Measurements from ENCODE around the gene SUGCT. TPM values are rescaled to one million over a fixed set of nuclear protein-coding genes. Genes with fewer than 3 reads are reported as not detected.
"Not testable (repeated sequence)": the region's sequence is repeated elsewhere in the genome, so short reads cannot be mapped to it uniquely, and the experiment has no call there.

The SUGCT gene
- total RNA-seq, 1 donor from 2014 or later = 1.0 TPM

DNA sequence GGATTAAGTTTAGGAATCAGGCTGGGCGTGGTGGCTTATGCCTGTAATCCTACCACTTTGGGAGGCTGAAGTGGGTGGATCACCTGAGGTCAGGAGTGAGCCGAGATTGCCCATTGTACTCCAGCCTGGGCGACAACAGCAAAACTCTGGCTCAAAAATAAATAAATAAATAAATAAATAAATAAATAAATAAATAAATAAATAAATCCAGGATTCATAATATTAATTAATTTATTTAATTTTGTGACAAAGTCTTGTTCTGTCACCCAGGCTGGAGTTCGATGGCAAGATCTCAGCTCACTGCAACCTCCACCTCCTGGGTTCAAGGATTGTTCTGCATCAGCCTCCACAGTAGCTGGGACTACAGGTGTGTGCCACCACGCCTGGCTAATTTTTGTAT is 4.2 kb downstream of the SUGCT start:
- no peak for DNase-seq (ENCODE audit: low read depth in 2 of 2)

DNA sequence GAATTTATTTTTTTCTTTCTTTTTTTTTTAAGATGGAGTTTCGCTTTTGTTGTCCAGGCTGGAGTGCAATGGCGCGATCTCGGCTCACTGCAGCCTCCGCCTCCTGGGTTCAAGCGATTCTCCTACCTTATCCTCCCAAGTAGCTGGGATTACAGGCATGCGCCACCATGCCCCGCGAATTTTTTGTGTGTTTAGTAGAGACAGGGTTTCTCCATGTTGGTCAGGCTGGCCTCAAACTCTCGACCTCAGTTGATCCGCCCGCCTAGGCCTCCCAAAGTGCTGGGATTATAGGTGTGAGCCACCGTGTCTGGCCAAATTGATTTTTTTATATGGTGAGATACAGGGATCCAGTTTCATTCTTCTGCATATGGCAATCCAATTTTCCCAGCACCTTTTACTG is 5.1 kb downstream of the SUGCT start:
- not testable (repeated sequence) for DNase-seq (ENCODE audit: low read depth in 2 of 2)

DNA sequence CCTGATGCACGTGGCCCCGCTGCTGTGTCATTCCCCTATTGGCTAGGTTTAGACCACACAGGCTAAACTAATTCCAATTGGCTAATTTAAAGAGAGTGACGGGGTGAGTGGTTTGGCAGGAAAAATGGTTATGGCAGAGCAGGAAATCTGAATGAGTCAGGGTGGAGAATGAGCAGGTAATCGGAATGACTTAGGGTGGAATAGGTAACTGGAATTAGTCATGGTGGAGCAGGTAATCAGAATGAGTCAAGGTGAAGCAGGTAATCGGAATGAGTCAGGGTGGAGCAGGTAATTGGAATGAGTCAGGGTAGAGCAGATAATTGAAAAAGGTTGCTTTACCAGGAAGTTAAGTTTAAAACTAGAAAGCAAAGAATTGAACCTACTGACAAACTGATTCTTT is 7.1 kb downstream of the SUGCT start:
- not testable (repeated sequence) for DNase-seq (ENCODE audit: low read depth in 2 of 2)

DNA sequence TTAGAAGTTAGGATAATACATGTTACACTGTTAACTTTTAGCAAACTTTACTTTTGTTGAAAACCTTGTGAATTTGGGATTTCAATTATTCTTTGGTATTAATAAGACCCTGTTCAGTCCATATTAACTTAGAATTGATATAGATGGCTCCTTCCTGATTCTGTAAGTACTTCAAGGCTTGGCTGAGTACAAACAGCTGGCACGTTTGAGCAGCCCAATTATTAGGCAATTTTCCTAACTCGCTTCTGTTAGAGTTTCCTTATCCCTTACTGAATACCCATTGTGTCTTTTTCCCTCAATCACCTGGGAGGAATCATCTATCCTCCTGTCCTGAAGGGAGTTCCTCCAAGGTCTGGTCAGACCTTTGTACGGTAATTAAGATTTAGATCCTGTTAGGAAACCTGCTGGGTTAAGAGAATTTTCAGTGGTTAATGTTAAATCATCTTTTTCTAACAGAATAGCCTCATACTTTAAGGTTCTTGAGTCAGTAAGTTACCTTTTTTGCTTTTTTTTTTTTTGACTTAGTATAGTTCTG is 10.9 kb downstream of the SUGCT start:
- DNase-seq (ENCODE audit: low read depth in 2 of 2) = not testable (repeated sequence)

DNA sequence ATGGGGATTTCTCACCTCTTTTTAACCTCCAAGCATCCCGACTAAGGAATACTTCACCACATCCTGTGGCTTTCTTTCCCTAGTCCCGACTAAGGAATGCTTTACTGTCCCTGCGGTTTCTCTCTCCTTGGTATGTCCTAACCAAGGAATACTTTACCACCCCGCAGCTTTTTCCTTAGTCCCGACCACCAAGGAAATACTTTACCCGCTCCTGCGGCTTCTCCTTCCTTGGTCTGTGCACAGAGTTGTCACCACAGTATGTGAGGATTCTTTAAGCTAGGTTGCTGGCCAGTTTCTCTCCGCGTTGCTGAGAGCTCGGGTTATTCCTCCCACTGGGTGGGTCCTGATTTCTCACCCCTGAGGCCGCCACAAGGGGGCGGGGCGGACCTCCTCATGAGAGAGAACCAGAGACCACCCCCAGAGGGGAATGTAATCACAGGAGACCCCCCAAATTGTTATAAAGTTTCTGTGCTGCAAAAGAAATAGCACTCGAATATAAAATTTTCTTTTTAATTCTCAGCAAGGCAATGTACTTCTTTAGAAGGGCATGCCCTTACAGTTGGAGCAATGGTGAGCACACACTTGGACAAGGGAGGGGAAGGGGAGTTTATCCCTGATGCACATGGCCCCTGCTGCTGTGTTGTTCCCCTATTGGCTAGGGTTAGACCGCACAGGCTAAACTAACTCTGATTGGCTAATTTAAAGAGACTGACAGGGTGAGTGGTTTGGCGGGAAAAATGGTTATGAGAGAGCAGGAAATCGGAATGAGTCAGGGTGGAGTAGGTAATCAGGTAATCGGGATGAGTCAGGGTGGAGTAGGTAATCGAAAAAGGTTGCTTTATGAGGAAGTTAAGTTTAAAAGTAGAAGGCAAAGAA is 12.8 kb downstream of the SUGCT start:
- no peak for DNase-seq (ENCODE audit: low read depth in 2 of 2)

DNA sequence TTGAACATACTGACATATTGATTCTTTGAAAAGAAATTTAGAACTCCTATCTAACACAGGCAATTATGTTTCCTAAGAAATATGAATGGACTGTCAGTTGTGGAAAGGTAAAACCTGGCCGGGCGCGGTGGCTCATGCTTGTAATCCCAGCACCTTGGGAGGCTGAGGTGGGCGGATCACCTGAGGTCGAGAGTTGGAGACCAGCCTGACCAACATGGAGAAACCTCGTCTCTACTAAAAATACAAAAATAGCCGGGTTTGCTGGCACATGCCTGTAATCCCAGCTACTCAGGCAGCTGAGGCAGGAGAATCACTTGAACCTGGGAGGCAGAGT is 13.4 kb downstream of the SUGCT start:
- DNase-seq (ENCODE audit: low read depth in 2 of 2) = not testable (repeated sequence)

DNA sequence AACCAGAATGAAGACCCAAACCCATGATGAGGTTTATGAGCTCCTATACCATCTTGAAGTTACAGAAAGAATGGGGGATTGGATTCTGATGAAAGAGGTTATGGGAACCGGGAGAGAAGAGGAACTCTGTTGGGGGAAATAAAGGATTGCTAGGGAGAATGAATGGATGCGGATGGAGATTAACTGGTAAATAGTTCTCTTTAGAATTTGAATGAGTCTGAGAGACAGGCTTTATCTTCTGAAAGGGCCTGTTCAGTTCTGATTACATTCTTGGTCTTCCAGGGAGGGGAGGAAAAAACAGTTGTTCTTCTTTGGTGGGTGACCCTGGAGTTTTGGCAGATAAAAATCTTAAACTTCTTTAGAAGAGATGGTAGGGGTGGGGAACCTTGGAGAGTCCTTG is 13.9 kb downstream of the SUGCT start:
- no peak for DNase-seq (ENCODE audit: low read depth in 2 of 2)

DNA sequence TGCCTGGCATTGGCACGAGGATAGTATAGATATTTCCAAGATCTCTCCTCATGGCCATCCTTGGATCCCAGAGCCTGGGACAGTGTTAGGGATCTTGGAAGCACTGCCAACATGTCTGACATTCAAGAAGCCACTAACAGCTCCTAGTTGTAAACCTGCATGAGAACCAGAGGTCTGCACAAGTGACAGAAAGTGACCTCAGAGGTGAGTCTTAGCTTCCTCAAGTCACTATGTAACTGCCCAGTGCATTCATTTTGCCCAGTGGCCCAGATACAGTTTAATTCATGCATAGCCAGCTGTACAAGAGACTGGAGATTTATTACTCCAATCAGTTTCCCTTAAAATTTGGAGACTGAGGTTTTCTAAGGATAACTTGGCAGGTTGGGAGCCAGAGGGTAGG is 16.7 kb downstream of the SUGCT start:
- no peak for DNase-seq (ENCODE audit: low read depth in 2 of 2)

DNA sequence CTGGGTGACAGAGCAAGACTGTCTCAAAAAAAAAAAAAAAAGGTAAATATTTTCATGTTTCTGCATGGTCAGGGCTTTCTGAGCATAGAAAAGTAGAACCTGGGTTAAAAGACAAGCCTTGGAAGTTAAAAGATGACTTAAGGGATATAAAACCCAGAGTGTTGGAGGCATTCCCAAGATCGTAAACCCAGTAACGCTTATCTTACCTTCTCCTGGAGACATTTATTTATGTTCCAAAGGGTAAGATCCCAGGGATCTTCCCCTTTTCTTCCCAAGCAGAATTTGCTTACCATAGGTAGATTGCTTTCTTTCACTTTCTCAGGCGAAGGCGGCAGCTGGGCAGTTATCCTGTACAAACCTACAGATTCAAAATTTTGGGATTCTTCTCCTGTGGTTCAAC is 22.2 kb downstream of the SUGCT start:
- no peak for DNase-seq (ENCODE audit: low read depth in 2 of 2)

DNA sequence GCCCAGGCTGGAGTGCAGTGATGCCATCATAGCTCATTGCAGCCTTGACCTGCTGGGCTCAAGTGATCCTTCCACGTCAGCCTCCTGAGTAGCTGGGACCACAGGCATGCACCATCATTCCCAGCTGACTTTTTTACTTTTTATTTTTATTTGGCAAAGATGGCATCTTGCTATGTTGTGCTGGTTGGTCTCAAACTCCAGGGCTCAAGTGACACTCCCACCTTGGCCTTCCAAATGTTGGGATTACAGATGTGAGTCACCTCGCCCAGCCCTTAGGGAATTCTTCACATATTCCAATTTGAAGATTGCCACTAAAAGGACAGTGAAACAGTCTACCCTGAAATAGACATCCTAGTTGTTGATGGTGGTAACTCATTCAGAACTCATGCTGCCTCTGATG is 27.7 kb downstream of the SUGCT start:
- no peak for DNase-seq (ENCODE audit: low read depth in 2 of 2)

DNA sequence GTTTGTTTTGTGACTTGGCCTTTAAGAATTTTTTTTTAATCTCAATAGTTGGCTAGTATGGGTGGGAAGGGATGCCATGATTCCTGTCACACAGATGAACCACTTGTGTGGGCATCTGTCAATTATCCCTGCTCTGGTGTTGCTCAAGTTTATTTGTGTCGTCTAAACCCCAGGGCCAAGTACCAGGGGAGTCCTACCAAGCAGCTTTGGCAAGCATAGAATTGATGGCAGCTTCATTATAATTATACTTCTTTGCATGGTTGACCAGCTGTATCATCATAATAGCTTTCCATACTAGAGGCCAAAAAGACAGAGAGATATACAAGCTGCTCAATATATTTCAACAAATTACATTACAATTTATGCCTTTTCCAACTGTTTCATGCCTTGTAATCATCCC is 30.4 kb downstream of the SUGCT start:
- no peak for DNase-seq (ENCODE audit: low read depth in 2 of 2)

DNA sequence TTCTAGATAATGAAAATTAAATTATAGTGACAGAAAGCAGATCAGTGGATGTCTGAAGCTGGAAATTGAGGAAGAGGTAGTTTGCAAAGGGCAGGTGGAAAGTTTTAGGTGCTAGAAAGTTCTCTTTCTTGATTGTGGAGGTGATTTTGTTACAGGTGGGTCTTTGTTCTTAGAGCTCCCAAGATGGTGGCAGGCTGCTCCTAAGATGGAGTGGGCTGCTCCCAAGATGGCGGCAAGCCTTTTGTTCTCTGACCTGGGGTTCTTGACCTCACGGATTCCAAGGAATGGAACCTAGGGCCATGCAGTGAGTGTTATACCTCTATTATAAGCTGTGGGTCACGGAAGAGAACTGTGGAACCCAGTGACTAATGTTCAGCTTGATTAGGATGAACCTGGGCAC is 32.5 kb downstream of the SUGCT start:
- no peak for DNase-seq (ENCODE audit: low read depth in 2 of 2)

DNA sequence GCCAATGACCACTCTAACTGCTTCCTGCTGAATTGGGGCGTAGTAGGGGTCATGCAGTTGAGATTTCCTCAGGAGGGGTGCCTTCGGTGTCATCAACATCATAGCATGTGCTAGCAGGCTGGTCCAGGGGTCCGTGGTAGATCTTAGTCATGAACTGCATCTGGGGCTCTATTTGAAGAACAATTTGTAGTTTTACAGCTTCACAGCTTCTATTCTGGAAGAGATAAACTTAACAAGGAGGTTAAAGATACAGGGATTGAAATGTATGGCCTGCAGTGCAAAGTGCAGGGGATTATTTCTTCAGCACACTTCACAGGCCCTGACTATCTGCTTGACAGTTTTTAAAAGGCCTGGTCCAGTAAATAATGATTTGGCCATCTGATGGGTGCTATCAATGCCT is 33.5 kb downstream of the SUGCT start:
- DNase-seq (ENCODE audit: low read depth in 2 of 2) = not testable (repeated sequence)

DNA sequence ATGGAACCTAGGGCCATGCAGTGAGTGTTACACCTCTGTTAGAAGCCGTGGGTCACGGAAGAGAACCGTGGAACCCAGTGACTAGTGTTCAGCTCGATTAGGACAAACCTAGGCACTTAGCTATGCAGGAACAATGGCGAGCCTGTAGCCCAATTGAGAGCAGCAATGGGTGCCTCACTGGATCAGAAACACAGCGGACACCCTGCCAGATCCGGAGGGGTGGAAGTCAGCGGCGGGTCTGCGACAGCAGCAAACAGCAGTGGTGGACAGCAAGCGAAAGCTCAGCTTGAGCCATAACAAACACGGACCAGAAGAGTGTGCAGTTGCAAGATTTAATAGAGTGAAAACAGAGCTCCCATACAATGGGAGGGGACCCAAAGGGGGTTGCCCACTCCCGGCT is 38.3 kb downstream of the SUGCT start:
- DNase-seq (ENCODE audit: low read depth in 2 of 2) = not testable (repeated sequence)

DNA sequence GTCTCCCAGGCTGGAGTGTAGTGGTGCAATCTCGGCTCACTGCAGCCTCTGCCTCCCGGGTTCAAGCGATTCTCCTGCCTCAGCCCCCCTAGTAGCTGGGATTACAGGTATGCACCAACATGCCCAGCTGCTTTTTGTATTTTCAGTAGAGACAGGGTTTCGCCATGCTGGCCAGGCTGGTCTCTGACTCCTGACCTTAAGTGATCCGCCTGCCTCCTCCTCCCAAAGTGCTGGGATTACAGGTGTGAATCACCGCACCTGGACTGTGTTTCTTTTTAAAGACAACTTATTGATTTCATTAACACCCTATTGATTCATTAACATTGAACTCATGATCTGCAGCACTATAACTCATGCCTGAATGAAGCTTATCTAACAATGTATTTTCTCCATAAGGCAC is 40.5 kb downstream of the SUGCT start:
- not testable (repeated sequence) for DNase-seq (ENCODE audit: low read depth in 2 of 2)

DNA sequence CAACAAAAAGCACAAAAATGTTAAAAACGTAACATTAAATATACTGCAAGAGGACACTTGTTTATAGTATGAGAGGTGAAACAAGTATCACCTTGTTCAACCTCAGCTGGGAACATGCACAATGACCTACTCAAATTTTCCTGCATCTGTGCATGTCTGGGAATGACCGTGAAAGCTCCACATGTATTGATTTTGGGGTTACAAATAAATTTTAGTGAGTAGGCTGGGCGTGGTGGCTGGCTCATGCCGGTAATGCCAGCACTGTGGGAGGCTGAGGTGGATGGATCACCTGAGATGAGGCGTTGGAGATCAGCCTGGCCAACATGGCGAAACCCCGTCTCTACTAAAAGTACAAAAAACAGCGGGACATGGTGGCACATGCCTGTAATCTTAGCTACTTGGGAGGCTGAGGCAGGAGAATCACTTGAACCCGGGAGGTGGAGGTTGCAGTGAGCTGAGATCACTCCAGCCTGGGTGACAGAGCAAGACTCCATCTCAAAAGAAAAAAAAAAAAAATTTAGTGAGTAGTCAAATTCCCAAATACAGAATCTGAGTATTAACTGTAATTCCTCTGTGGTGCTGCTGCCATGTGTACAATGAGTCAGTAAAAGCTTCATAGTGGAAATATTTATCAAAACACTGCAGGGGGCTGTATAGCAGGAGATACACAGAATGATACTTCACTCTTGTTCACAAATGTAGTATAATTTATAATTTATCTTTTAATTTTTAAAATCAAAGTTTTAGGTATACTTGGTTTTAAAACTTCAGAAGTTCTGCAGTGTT is 41.1 kb downstream of the SUGCT start:
- DNase-seq (ENCODE audit: low read depth in 2 of 2) = no peak

DNA sequence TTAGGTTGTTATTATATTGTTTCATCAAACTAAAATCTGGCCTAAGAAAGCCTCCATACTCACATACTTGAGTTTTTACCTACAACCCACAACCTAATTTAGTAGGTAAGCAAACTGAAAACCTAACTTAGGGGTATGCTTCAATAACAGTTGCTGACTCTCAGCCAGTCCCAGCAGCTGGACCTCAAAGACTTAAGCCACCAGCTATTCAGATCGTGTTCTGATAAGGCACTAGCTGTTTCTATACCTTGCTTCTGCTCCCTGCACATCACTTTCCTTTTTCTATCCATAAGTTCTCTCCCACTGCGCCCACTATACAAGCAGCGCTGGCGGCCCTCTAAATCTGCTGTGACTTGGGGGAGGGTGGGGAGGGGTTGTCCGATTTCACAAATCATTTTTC is 42.3 kb downstream of the SUGCT start:
- no peak for DNase-seq (ENCODE audit: low read depth in 2 of 2)

DNA sequence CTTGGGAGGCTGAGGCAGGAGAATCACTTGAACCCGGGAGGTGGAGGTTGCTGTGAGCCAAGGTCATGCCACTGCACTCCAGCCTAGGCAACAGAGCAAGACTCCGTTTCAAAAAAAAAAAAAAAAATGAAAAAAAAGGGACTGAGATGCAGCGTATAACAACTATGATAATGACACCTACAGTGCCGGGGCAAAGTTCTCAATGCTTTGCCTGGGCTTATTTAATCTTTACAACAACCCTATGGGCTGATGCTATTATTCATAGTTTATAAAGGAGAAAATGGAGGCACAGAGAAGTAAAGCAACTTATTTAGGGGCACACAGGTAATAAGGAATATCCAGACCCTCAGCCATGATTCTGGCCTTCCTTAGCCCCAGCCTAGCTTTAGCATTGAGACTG is 47.6 kb downstream of the SUGCT start:
- DNase-seq (ENCODE audit: low read depth in 2 of 2) = no peak

DNA sequence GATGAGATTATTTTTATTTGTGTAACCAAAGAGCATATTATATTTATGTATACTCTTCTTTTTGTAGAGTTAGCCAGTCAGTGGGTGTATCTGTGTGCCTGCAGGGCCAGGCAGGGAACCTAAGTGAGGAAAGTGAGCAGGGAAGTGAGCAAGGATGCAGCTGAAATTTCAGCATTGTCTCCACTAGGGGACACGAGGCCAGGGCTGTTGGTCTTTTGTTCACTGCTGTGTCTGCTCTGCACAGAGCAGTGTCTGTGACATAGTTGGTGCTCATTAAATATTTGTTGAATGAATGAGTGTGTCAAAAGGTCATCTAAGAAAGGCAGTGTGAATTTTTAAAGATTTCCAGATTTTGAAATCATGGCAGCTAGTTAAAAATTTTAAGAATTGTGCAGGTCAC is 51.8 kb downstream of the SUGCT start:
- DNase-seq (ENCODE audit: low read depth in 2 of 2) = no peak

DNA sequence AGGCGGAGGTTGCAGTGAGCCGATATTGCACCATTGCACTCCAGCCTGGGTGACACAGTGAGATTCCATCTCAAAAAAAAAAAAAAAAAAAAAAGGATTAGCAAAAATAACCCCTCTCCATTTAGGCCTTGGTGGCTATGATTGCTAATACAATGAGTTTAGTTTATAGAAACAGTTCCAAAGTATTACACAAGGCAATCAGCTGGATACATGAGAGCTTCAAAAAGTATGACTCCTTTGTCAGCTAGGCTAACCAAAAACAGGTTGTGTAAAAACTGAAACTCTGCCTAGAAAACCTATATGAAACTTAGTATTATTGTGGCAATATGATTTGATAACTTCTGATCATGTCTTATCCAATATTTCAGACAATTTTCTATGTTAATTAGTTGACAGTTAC is 57.2 kb downstream of the SUGCT start:
- no peak for DNase-seq (ENCODE audit: low read depth in 2 of 2)

DNA sequence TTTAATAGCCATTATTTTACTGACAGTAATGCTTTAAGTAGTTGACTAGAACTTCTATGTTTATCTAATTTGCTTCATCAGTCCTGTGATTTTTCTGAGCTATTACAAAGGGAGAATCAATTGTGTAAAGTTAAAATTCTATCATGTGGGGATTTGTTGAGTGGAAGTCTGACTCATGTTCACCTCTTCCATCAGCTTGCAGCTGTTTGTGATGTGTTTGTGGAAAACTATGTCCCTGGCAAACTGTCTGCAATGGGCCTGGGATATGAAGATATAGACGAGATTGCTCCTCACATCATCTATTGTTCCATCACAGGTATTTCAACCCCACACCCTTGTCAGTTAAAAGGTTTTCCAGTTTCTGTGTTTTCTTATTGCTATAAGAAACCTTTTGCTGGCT is 59.9 kb downstream of the SUGCT start:
- peak in 1 of 2 donors; percentile 48 for DNase-seq (ENCODE audit: low read depth in 2 of 2)

DNA sequence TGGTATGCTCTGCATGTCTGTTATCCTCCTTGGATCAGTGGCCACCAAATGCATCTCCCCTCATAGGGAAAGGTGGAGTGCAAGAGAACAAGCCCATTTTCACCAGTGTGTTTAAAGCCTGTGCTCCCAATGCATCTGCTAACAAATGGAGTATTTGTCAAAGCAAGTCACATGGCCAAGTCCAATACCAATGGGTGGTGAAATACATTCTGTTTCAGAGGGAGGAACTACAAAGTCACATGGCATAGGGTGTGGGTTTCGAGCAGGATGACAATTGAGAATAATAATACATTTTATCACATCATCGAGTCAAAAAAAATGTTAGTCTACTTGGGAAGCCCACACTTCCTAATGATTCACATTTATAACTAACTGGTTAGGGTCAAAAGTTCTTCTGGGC is 62.7 kb downstream of the SUGCT start:
- no peak for DNase-seq (ENCODE audit: low read depth in 2 of 2)
